SKM-1 (cell line): ENCODE measurements around the gene USP31.

Experiments
- DNase-seq: peaks from one replicate; lab custom pipeline; 2025; ENCODE audit not compliant: unreplicated experiment; lab: John Stamatoyannopoulos, UW

USP31 gene

GRCh38 chr16:23149267-23149992 lies at the start of gene USP31:
TSS of gene USP31 (minus strand) at chr16:23149452. CDS start at chr16:23149270, 182 bp downstream.
- peak; percentile 82 for DNase-seq

GRCh38 chr16:23196539-23196938 lies 47.3 kb upstream of the USP31 start:
- DNase-seq, result no peak

GRCh38 chr16:23195366-23195978 lies 46.2 kb upstream of the USP31 start:
- no peak for DNase-seq

GRCh38 chr16:23194497-23195221 lies 45.4 kb upstream of the USP31 start:
- DNase-seq, result no peak

- DNase-seq, result no peak
These were observed 39.7 kb upstream of the USP31 start for GRCh38 chr16:23188911-23189310.

GRCh38 chr16:23187341-23187740 lies 38.1 kb upstream of the USP31 start:
- no peak for DNase-seq

GRCh38 chr16:23186171-23186570 lies 36.9 kb upstream of the USP31 start:
- no peak for DNase-seq

GRCh38 chr16:23185656-23186055 lies 36.4 kb upstream of the USP31 start:
- DNase-seq, result no peak

- no peak for DNase-seq
These were observed 34.3 kb upstream of the USP31 start for GRCh38 chr16:23183543-23183862.

GRCh38 chr16:23182679-23183542 lies 33.7 kb upstream of the USP31 start, which contains the start of gene SCNN1G:
TSS of gene SCNN1G (plus strand) at chr16:23182745. CDS start at chr16:23186272, 3,527 bp downstream.
- no peak for DNase-seq

GRCh38 chr16:23182206-23182678 lies 33.0 kb upstream of the USP31 start:
- peak; percentile 13 for DNase-seq

- no peak for DNase-seq
These were observed 32.3 kb upstream of the USP31 start for GRCh38 chr16:23181506-23181905.

GRCh38 chr16:23175651-23176050 lies 26.4 kb upstream of the USP31 start:
- no peak for DNase-seq

GRCh38 chr16:23174622-23175021 lies 25.4 kb upstream of the USP31 start:
- DNase-seq, result no peak

GRCh38 chr16:23172994-23173393 lies 23.7 kb upstream of the USP31 start:
- DNase-seq, result no peak

GRCh38 chr16:23172583-23172982 lies 23.3 kb upstream of the USP31 start:
- no peak for DNase-seq

GRCh38 chr16:23164736-23165135 lies 15.5 kb upstream of the USP31 start:
- DNase-seq, result no peak

GRCh38 chr16:23163921-23164320 lies 14.7 kb upstream of the USP31 start:
- DNase-seq, result no peak

- no peak for DNase-seq
These were observed 11.3 kb upstream of the USP31 start for GRCh38 chr16:23160574-23160973.

GRCh38 chr16:23160082-23160481 lies 10.8 kb upstream of the USP31 start:
- DNase-seq, result no peak

- no peak for DNase-seq
These were observed 8.9 kb upstream of the USP31 start for GRCh38 chr16:23158114-23158513.
